GM19324 (cell line): ENCODE data around the gene PIEZO2.

ENCODE experiments used
- ATAC-seq: cut with Tn5 transposase; IDR thresholded peaks from one replicate; pipeline ENCODE4 v1.9.1; 2021; ENCODE audit warnings: mild to moderate bottlenecking, moderate library complexity; ENCODE audit not compliant: unreplicated experiment, low FRiP score

The PIEZO2 gene

GRCh38 chr18:10820681-10821080, 328.7 kb downstream of the PIEZO2 start:
- no peak for ATAC-seq

- ATAC-seq = no peak
Observed at GRCh38 chr18:10814336-10814735, 335.0 kb downstream of the PIEZO2 start.

- no peak for ATAC-seq
Observed at GRCh38 chr18:10805587-10806118, 343.7 kb downstream of the PIEZO2 start.

- no peak for ATAC-seq
Observed at GRCh38 chr18:10804126-10804525, 345.2 kb downstream of the PIEZO2 start.

GRCh38 chr18:10798727-10799550, 350.4 kb downstream of the PIEZO2 start:
- ATAC-seq = no peak

- ATAC-seq = no peak
Observed at GRCh38 chr18:10797896-10798295, 351.5 kb downstream of the PIEZO2 start.

- no peak for ATAC-seq
Observed at GRCh38 chr18:10794771-10795170, 354.6 kb downstream of the PIEZO2 start.

- no peak for ATAC-seq
Observed at GRCh38 chr18:10793730-10794370, 355.5 kb downstream of the PIEZO2 start.

GRCh38 chr18:10792181-10792580, 357.2 kb downstream of the PIEZO2 start:
- ATAC-seq = no peak

GRCh38 chr18:10791169-10791831, 358.1 kb downstream of the PIEZO2 start:
- no peak for ATAC-seq

GRCh38 chr18:10789180-10789579, 360.2 kb downstream of the PIEZO2 start:
- ATAC-seq = no peak

GRCh38 chr18:10787293-10787901, 362.0 kb downstream of the PIEZO2 start:
- ATAC-seq = peak; percentile 88

- ATAC-seq = no peak
Observed at GRCh38 chr18:10785798-10786197, 363.6 kb downstream of the PIEZO2 start.

- no peak for ATAC-seq
Observed at GRCh38 chr18:10784596-10785202, 364.7 kb downstream of the PIEZO2 start.

GRCh38 chr18:10783941-10784340, 365.4 kb downstream of the PIEZO2 start:
- ATAC-seq = no peak

- no peak for ATAC-seq
Observed at GRCh38 chr18:10776493-10776892, 372.9 kb downstream of the PIEZO2 start.

GRCh38 chr18:10775026-10775425, 374.3 kb downstream of the PIEZO2 start:
- ATAC-seq = no peak

- no peak for ATAC-seq
Observed at GRCh38 chr18:10771053-10771709, 378.2 kb downstream of the PIEZO2 start.

GRCh38 chr18:10770264-10770663, 379.1 kb downstream of the PIEZO2 start:
- no peak for ATAC-seq

GRCh38 chr18:10768221-10768620, 381.1 kb downstream of the PIEZO2 start:
- ATAC-seq = no peak
